Activated CD4-positive, alpha-beta T cell treated with anti-CD3 and anti-CD28 coated beads, Interleukin-2, amount 10 ng/mL, durations not matched to agents 7 days and 5 days (primary cell): ENCODE data around the gene KRT12. TPM values are rescaled to one million over a fixed set of nuclear protein-coding genes. Genes with fewer than 3 reads are reported as not detected.

ENCODE experiments used
- CTCF ChIA-PET: fragments of 350-600 bp; sonication (Branson Sonifier 250); formaldehyde crosslinking; loops from one replicate; lab custom pipeline; 2021; ENCODE audit warnings: antibody characterized with exemption; lab: Charles Lee
- POLR2A ChIA-PET: fragments of 350-600 bp; sonication (Branson Sonifier 250); formaldehyde crosslinking; loops from one replicate; lab custom pipeline; 2021; ENCODE audit warnings: antibody characterized with exemption; lab: Charles Lee
- DNase-seq: peaks from one replicate; pipeline ENCODE4 v3.0.0-alpha.2; 2020
- H3K27ac Mint-ChIP-seq: one replicate; pipeline ENCODE4 v1.8.0; 2021; ENCODE audit warnings: mild to moderate bottlenecking, moderate library complexity, mixed read lengths
- H3K27me3 Mint-ChIP-seq: one replicate; pipeline ENCODE4 v1.8.0; 2021; ENCODE audit warnings: mixed read lengths
- H3K36me3 Mint-ChIP-seq: one replicate; pipeline ENCODE4 v1.8.0; 2021; ENCODE audit warnings: low read depth, mixed read lengths
- H3K4me1 Mint-ChIP-seq: one replicate; pipeline ENCODE4 v1.8.0; 2021; ENCODE audit warnings: mixed read lengths
- H3K4me3 Mint-ChIP-seq: one replicate; pipeline ENCODE4 v1.8.0; 2021; ENCODE audit warnings: mild to moderate bottlenecking, moderate library complexity, mixed read lengths
- H3K9me3 Mint-ChIP-seq: one replicate; pipeline ENCODE4 v1.8.0; 2021; ENCODE audit warnings: mixed read lengths
- total RNA-seq, 2 experiments: library from RNA; stranded (reverse); gene quantifications; one replicate each; pipeline ENCODE4 v1.2.3, GENCODE V29; 2021

KRT12 gene
- total RNA-seq: not detected

- no peaks in the 10 kb centered on the region for H3K9me3 Mint-ChIP-seq
- ChIA-PET POLR2A (no interaction called here), CTCF (interaction anchor here (1.2 kb wide), 1 partner anchor 782 kb away, joined by 3 read pairs; no protein-coding TSS in a partner anchor)
- peaks cover 24% of the 10 kb centered on the region for H3K27me3 Mint-ChIP-seq
- no peak within 1 kb of the TSS for H3K27ac Mint-ChIP-seq
- H3K36me3 Mint-ChIP-seq: no peaks in the 10 kb centered on the region
- no peak for DNase-seq
- H3K4me3 Mint-ChIP-seq: no peak within 1 kb of the TSS
- no peaks in the 10 kb centered on the region for H3K4me1 Mint-ChIP-seq
These were observed at the start of gene KRT12 for GRCh38 chr17:40866838-40867237. TSS of gene KRT12 (minus strand) at chr17:40867223. CDS start at chr17:40867186, 37 bp downstream.

- H3K9me3 Mint-ChIP-seq: no peaks in the 10 kb centered on the region
- peaks cover 15% of the 10 kb centered on the region for H3K27me3 Mint-ChIP-seq
- ChIA-PET POLR2A (no interaction called here), CTCF (interaction anchor here (1.9 kb wide), 1 partner anchor 15 kb away, joined by 4 read pairs; no protein-coding TSS in a partner anchor)
- H3K36me3 Mint-ChIP-seq: no peaks in the 10 kb centered on the region
- no peak overlapping the region for H3K4me3 Mint-ChIP-seq
- no peak for DNase-seq
- H3K27ac Mint-ChIP-seq: no peak overlapping the region
- peaks cover 6% of the 10 kb centered on the region for H3K4me1 Mint-ChIP-seq
These were observed 49.3 kb upstream of the KRT12 start for GRCh38 chr17:40916366-40916765.

GRCh38 chr17:40915721-40916256 lies 48.8 kb upstream of the KRT12 start:
- ChIA-PET CTCF (interaction anchor here (1.9 kb wide), 1 partner anchor 14 kb away, joined by 4 read pairs; no protein-coding TSS in a partner anchor), POLR2A (no interaction called here)
- Mint-ChIP-seq H3K36me3 (no peaks in the 10 kb centered on the region), H3K27ac (no peak overlapping the region), H3K4me3 (no peak overlapping the region), H3K4me1 (peaks cover under 1% of the 10 kb centered on the region), H3K27me3 (peaks cover 15% of the 10 kb centered on the region), H3K9me3 (no peaks in the 10 kb centered on the region)
- no peak for DNase-seq

- H3K4me3 Mint-ChIP-seq: no peak overlapping the region
- DNase-seq: no peak
- H3K9me3 Mint-ChIP-seq: no peaks in the 10 kb centered on the region
- H3K27ac Mint-ChIP-seq: no peak overlapping the region
- H3K27me3 Mint-ChIP-seq: peaks cover 20% of the 10 kb centered on the region
- ChIA-PET CTCF (interaction anchor here (1.9 kb wide), 1 partner anchor 14 kb away, joined by 4 read pairs; no protein-coding TSS in a partner anchor), POLR2A (no interaction called here)
- H3K4me1 Mint-ChIP-seq: no peaks in the 10 kb centered on the region
- no peaks in the 10 kb centered on the region for H3K36me3 Mint-ChIP-seq
These were observed 48.2 kb upstream of the KRT12 start for GRCh38 chr17:40915199-40915661.

- H3K9me3 Mint-ChIP-seq: no peaks in the 10 kb centered on the region
- ChIA-PET CTCF (interaction anchor here (1.0 to 1.4 kb wide), 3 partner anchors 13 to 749 kb away, joined by 3 to 4 read pairs (median 3); no protein-coding TSS in a partner anchor), POLR2A (no interaction called here)
- H3K4me3 Mint-ChIP-seq: no peak overlapping the region
- DNase-seq: no peak
- no peak overlapping the region for H3K27ac Mint-ChIP-seq
- peaks cover 22% of the 10 kb centered on the region for H3K27me3 Mint-ChIP-seq
- no peaks in the 10 kb centered on the region for H3K4me1 Mint-ChIP-seq
- H3K36me3 Mint-ChIP-seq: no peaks in the 10 kb centered on the region
These were observed 47.2 kb upstream of the KRT12 start for GRCh38 chr17:40914075-40914855.

GRCh38 chr17:40912486-40913210 lies 45.6 kb upstream of the KRT12 start:
- ChIA-PET CTCF (interaction anchor here (0.8 kb wide), 1 partner anchor 653 kb away, joined by 6 read pairs; no protein-coding TSS in a partner anchor), POLR2A (no interaction called here)
- no peaks in the 10 kb centered on the region for H3K9me3 Mint-ChIP-seq
- no peak for DNase-seq
- H3K4me3 Mint-ChIP-seq: no peak overlapping the region
- no peaks in the 10 kb centered on the region for H3K36me3 Mint-ChIP-seq
- H3K27ac Mint-ChIP-seq: no peak overlapping the region
- H3K4me1 Mint-ChIP-seq: no peaks in the 10 kb centered on the region
- H3K27me3 Mint-ChIP-seq: peaks cover 32% of the 10 kb centered on the region

GRCh38 chr17:40910441-40910841 lies 43.4 kb upstream of the KRT12 start:
- ChIA-PET CTCF (interaction anchor here (1.6 kb wide), 1 partner anchor 638 kb away, joined by 8 read pairs; no protein-coding TSS in a partner anchor), POLR2A (no interaction called here)
- no peak overlapping the region for H3K4me3 Mint-ChIP-seq

GRCh38 chr17:40909755-40910154 lies 42.7 kb upstream of the KRT12 start:
- H3K36me3 Mint-ChIP-seq: no peaks in the 10 kb centered on the region
- peaks cover 39% of the 10 kb centered on the region for H3K27me3 Mint-ChIP-seq
- POLR2A ChIA-PET: no interaction called here
- CTCF ChIA-PET: interaction anchor here (1.6 kb wide), 1 partner anchor 639 kb away, joined by 8 read pairs; no protein-coding TSS in a partner anchor
- no peak overlapping the region for H3K4me3 Mint-ChIP-seq
- H3K27ac Mint-ChIP-seq: no peak overlapping the region
- no peaks in the 10 kb centered on the region for H3K9me3 Mint-ChIP-seq
- H3K4me1 Mint-ChIP-seq: no peaks in the 10 kb centered on the region
- no peak for DNase-seq

More at GRCh38 chr17:40910441-40910841, 43.4 kb upstream of the KRT12 start:
- Mint-ChIP-seq H3K36me3 (no peaks in the 10 kb centered on the region), H3K9me3 (no peaks in the 10 kb centered on the region), H3K27me3 (peaks cover 38% of the 10 kb centered on the region), H3K4me1 (no peaks in the 10 kb centered on the region), H3K27ac (no peak overlapping the region)
- no peak for DNase-seq

GRCh38 chr17:40909351-40909750 lies 42.3 kb upstream of the KRT12 start:
- H3K27me3 Mint-ChIP-seq: peaks cover 39% of the 10 kb centered on the region
- ChIA-PET POLR2A (no interaction called here), CTCF (interaction anchor here (1.0 to 1.6 kb wide), 2 partner anchors 24 to 639 kb away, joined by 3 to 8 read pairs; no protein-coding TSS in a partner anchor)
- no peak overlapping the region for H3K27ac Mint-ChIP-seq
- no peaks in the 10 kb centered on the region for H3K9me3 Mint-ChIP-seq
- H3K4me1 Mint-ChIP-seq: no peaks in the 10 kb centered on the region
- H3K4me3 Mint-ChIP-seq: no peak overlapping the region
- H3K36me3 Mint-ChIP-seq: no peaks in the 10 kb centered on the region
- DNase-seq: peak; percentile 63

GRCh38 chr17:40906613-40907012 lies 39.6 kb upstream of the KRT12 start:
- Mint-ChIP-seq H3K27ac (no peak overlapping the region), H3K4me3 (no peak overlapping the region), H3K9me3 (no peaks in the 10 kb centered on the region), H3K27me3 (peaks cover 35% of the 10 kb centered on the region), H3K4me1 (peaks cover 13% of the 10 kb centered on the region), H3K36me3 (no peaks in the 10 kb centered on the region)
- no peak for DNase-seq
- CTCF ChIA-PET: interaction anchor here (1.7 kb wide), 1 partner anchor 642 kb away, joined by 4 read pairs; no protein-coding TSS in a partner anchor
- POLR2A ChIA-PET: no interaction called here

GRCh38 chr17:40905370-40905769 lies 38.3 kb upstream of the KRT12 start:
- CTCF ChIA-PET: interaction anchor here (1.0 to 1.1 kb wide), 2 partner anchors 24 to 740 kb away, joined by 3 read pairs; no protein-coding TSS in a partner anchor
- Mint-ChIP-seq H3K27me3 (peaks cover 35% of the 10 kb centered on the region), H3K36me3 (no peaks in the 10 kb centered on the region), H3K27ac (no peak overlapping the region), H3K9me3 (no peaks in the 10 kb centered on the region), H3K4me3 (no peak overlapping the region), H3K4me1 (peaks cover 13% of the 10 kb centered on the region)
- POLR2A ChIA-PET: no interaction called here
- DNase-seq: no peak

- POLR2A ChIA-PET: no interaction called here
- DNase-seq: no peak
- no peak overlapping the region for H3K27ac Mint-ChIP-seq
- no peak overlapping the region for H3K4me3 Mint-ChIP-seq
- CTCF ChIA-PET: interaction anchor here (1.2 kb wide), 1 partner anchor 646 kb away, joined by 3 read pairs; no protein-coding TSS in a partner anchor
- no peaks in the 10 kb centered on the region for H3K9me3 Mint-ChIP-seq
- H3K4me1 Mint-ChIP-seq: peaks cover 13% of the 10 kb centered on the region
- H3K27me3 Mint-ChIP-seq: peaks cover 24% of the 10 kb centered on the region
- no peaks in the 10 kb centered on the region for H3K36me3 Mint-ChIP-seq
These were observed 36.3 kb upstream of the KRT12 start for GRCh38 chr17:40903129-40903847.
